CD14-positive monocyte (primary cell): ENCODE measurements around the gene SLC2A9. TPM values are rescaled to one million over a fixed set of nuclear protein-coding genes. Genes with fewer than 3 reads are reported as not detected.
"Not testable (repeated sequence)": the region's sequence is repeated elsewhere in the genome, so short reads cannot be mapped to it uniquely, and the experiment has no call there.

Experiments used
- DNase-seq, 3 donors: peaks; one replicate each; pipeline ENCODE4 v3.0.0-alpha.2; 2011 to 2022
- H2AFZ ChIP-seq: 2 replicates; pipeline ENCODE4 v1.6.0; 2012; ENCODE audit warnings: mild to moderate bottlenecking, low read depth, low read length, inconsistent platforms; ENCODE audit not compliant: insufficient read depth, poor library complexity, severe bottlenecking
- H3K27ac ChIP-seq, 2 donors: 1 replicate in 1 of 2; 2 replicates in 1 of 2; pipeline ENCODE4 v1.5.1; 2012 to 2013; ENCODE audit warnings: low read length in 2 of 2, control low read depth in 1 of 2, inconsistent platforms in 1 of 2, low read depth in 1 of 2, mild to moderate bottlenecking in 1 of 2
- H3K27me3 ChIP-seq, 2 donors: one replicate each; pipeline versions ENCODE4 v1.6.0 to v1.6.1; 2011 to 2013; ENCODE audit warnings: low read length in 2 of 2; ENCODE audit not compliant: control insufficient read depth in 2 of 2, insufficient read depth in 2 of 2
- H3K36me3 ChIP-seq, 2 donors: replicated peaks in 1 of 2; 1 replicate in 1 of 2; 2 replicates in 1 of 2; pipeline versions ENCODE4 v1.5.1 to v1.6.1; 2012 to 2013; ENCODE audit warnings: low read length in 2 of 2, control low read depth in 1 of 2, inconsistent platforms in 1 of 2, mild to moderate bottlenecking in 1 of 2; ENCODE audit not compliant: insufficient read depth in 2 of 2, control insufficient read depth in 1 of 2
- H3K4me1 ChIP-seq, 2 donors: 1 replicate in 1 of 2; 2 replicates in 1 of 2; pipeline versions ENCODE4 v1.5.1 to v1.6.1; 2012 to 2013; ENCODE audit warnings: low read length in 2 of 2, control low read depth in 1 of 2, inconsistent platforms in 1 of 2, mild to moderate bottlenecking in 1 of 2, moderate library complexity in 1 of 2; ENCODE audit not compliant: insufficient read depth in 2 of 2, control insufficient read depth in 1 of 2
- H3K4me2 ChIP-seq: replicated peaks from 2 replicates; pipeline ENCODE3; 2012; ENCODE audit warnings: low read length, moderate library complexity, mild to moderate bottlenecking; ENCODE audit not compliant: poor library complexity, severe bottlenecking; ENCODE audit errors: extremely low read depth
- H3K4me3 ChIP-seq, 3 experiments: fragments of 200-600 bp in 1 of 3; sonication (generic) in 1 of 3; replicated peaks in 1 of 3; 1 replicate in 2 of 3; 2 replicates in 1 of 3; pipeline ENCODE4 v1.5.1; 2011 to 2013; ENCODE audit warnings: low read length in 3 of 3, mild to moderate bottlenecking in 3 of 3, control low read depth in 2 of 3, low read depth in 2 of 3, inconsistent platforms in 1 of 3, moderate library complexity in 1 of 3
- H3K79me2 ChIP-seq: 2 replicates; pipeline ENCODE4 v1.6.0; 2012; ENCODE audit warnings: mild to moderate bottlenecking, control low read depth, inconsistent platforms, low read length, moderate library complexity; ENCODE audit not compliant: insufficient read depth
- H3K9ac ChIP-seq: 2 replicates; pipeline ENCODE4 v1.6.0; 2017; ENCODE audit warnings: low read length, mild to moderate bottlenecking; ENCODE audit not compliant: insufficient read depth, poor library complexity, severe bottlenecking
- H3K9me3 ChIP-seq, 2 donors: replicated peaks in 1 of 2; 1 replicate in 1 of 2; 2 replicates in 1 of 2; pipeline versions ENCODE4 v1.5.1 to v1.6.1; 2012 to 2013; ENCODE audit warnings: low read length in 2 of 2, control low read depth in 1 of 2; ENCODE audit not compliant: control insufficient read depth in 1 of 2, insufficient read depth in 1 of 2
- H4K20me1 ChIP-seq: 2 replicates; pipeline ENCODE4 v1.6.0; 2012; ENCODE audit warnings: mild to moderate bottlenecking, low read length, control low read depth, moderate library complexity; ENCODE audit not compliant: insufficient read depth
- H3K27ac Mint-ChIP-seq, 7 donors: one replicate each; pipeline ENCODE4 v1.8.0; 2020; ENCODE audit warnings: mild to moderate bottlenecking in 7 of 7, mixed read lengths in 7 of 7, moderate library complexity in 6 of 7, inconsistent platforms in 2 of 7
- H3K27me3 Mint-ChIP-seq, 3 donors: one replicate each; pipeline ENCODE4 v1.8.0; 2021 to 2022; ENCODE audit warnings: low read depth in 3 of 3, mild to moderate bottlenecking in 3 of 3, mixed read lengths in 3 of 3, moderate library complexity in 3 of 3, inconsistent platforms in 1 of 3
- H3K36me3 Mint-ChIP-seq, 2 donors: one replicate each; pipeline ENCODE4 v1.8.0; 2020; ENCODE audit warnings: mixed read lengths in 2 of 2, inconsistent platforms in 1 of 2, mild to moderate bottlenecking in 1 of 2
- H3K4me1 Mint-ChIP-seq: one replicate; pipeline ENCODE4 v1.8.0; 2020; ENCODE audit warnings: mild to moderate bottlenecking, mixed read lengths
- H3K4me3 Mint-ChIP-seq, 2 donors: one replicate each; pipeline ENCODE4 v1.8.0; 2020; ENCODE audit warnings: mild to moderate bottlenecking in 2 of 2, mixed read lengths in 2 of 2, moderate library complexity in 1 of 2
- H3K9me3 Mint-ChIP-seq, 7 donors: one replicate each; pipeline ENCODE4 v1.8.0; 2020 to 2022; ENCODE audit warnings: mixed read lengths in 7 of 7, mild to moderate bottlenecking in 6 of 7, moderate library complexity in 6 of 7, inconsistent platforms in 2 of 7
- WGBS: methylation state at CpG from one replicate; pipeline ENCODE4 v1.1.5; 2013; ENCODE audit warnings: missing lambda C conversion rate; ENCODE audit not compliant: insufficient coverage; 5-methylcytosine and 5-hydroxymethylcytosine counted together
- intact Hi-C, 2 donors: fragments of 100-400 bp; cut with micrococcal nuclease; formaldehyde crosslinking; loops; one replicate each; pipeline versions ENCODE4 v1.15.0 to v1.15.1; 2023
- polyA plus RNA-seq, 3 donors: library from polyadenylated mRNA; depleted of rRNA in 1 of 3; unstranded in 2 of 3; stranded (reverse) in 1 of 3; fragments of 300-500 nt in 2 of 3; fragments of >200 nt in 1 of 3; fragmentation: Illumina TruSeq in 2 of 3; gene quantifications; 1 replicate in 2 of 3; 2 replicates in 1 of 3; pipeline ENCODE4 v1.2.3, GENCODE V29; 2012 to 2021
- TF ChIP-seq, protein P1 (sequence below): fragments of 200-600 bp; IDR thresholded peaks from one replicate; pipeline ENCODE4 v1.8.0; 2022; ENCODE audit warnings: antibody characterized with exemption, mild to moderate bottlenecking

SLC2A9 gene
- polyA plus RNA-seq, 3 donors = 27.3 to 38.6 (median 34.7) TPM

DNA sequence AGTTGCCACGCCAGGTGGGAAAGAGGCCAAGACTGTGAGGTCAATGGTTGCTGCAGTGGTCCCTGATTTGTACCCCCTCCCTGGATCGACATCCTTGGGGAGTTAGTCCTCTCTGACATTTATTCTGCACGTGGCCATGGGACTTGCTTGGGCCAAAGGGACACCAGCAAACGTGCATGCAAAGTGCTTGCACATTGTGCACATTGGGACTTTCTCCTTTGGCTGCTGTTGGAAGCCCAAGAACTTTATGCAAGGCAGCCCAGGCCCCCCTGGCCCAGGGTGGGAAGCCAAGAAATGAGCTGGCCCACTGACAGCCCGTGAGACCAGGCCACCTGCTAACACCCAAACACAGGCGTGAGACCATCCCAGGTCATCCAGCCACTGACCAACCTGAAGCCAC lies 38.1 kb downstream of the SLC2A9 start:
- no peaks in the 10 kb centered on the region for H4K20me1 ChIP-seq
- no peak overlapping the region for H3K4me3 ChIP-seq
- TF ChIP-seq, protein P1, sequence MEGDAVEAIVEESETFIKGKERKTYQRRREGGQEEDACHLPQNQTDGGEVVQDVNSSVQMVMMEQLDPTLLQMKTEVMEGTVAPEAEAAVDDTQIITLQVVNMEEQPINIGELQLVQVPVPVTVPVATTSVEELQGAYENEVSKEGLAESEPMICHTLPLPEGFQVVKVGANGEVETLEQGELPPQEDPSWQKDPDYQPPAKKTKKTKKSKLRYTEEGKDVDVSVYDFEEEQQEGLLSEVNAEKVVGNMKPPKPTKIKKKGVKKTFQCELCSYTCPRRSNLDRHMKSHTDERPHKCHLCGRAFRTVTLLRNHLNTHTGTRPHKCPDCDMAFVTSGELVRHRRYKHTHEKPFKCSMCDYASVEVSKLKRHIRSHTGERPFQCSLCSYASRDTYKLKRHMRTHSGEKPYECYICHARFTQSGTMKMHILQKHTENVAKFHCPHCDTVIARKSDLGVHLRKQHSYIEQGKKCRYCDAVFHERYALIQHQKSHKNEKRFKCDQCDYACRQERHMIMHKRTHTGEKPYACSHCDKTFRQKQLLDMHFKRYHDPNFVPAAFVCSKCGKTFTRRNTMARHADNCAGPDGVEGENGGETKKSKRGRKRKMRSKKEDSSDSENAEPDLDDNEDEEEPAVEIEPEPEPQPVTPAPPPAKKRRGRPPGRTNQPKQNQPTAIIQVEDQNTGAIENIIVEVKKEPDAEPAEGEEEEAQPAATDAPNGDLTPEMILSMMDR = no peak
- intact Hi-C loops = no loop called here
- no peak for DNase-seq
- Mint-ChIP-seq H3K9me3 (peaks cover 0 to 4% (median 0%) of the 10 kb centered on the region in 7 donors), H3K4me1 (no peaks in the 10 kb centered on the region), H3K4me3 (no peak overlapping the region), H3K27me3 (no peaks in the 10 kb centered on the region), H3K27ac (peak overlapping the region in 2 of 7 donors; percentile 44 to 51), H3K36me3 (peaks cover 75 to 83% of the 10 kb centered on the region in 2 donors)
- no peak overlapping the region for H3K9ac ChIP-seq
- H3K4me2 ChIP-seq = no peak overlapping the region
- H3K4me1 ChIP-seq = peaks cover 0 to 5% of the 10 kb centered on the region in 2 donors
- H3K27me3 ChIP-seq = no peaks in the 10 kb centered on the region
- no peaks in the 10 kb centered on the region for H3K9me3 ChIP-seq
- no peaks in the 10 kb centered on the region for H3K79me2 ChIP-seq
- peaks cover 84 to 86% of the 10 kb centered on the region in 2 donors for H3K36me3 ChIP-seq
- 99% methylated on average over 4 of the region's 6 CpGs for WGBS
- no peak overlapping the region for H3K27ac ChIP-seq
- no peak overlapping the region for H2AFZ ChIP-seq

DNA sequence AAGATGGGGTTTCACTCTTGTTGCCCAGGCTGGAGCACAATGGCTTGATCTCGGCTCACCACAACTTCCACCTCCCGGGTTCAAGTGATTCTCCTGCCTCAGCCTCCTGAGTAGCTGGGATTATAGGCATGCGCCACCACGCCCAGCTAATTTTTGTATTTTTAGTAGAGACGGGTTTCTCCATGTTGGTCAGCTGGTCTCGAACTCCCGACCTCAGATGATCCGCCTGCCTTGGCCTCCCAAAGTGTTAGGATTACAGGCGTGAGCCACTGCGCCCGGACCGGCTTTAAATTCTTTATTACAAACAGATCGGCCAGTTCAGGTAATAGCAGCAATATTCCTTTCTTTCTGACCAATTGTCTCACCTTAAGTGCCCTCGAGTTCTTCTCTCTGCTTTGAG lies 39.4 kb downstream of the SLC2A9 start:
- H3K9ac ChIP-seq, DNase-seq, intact Hi-C loops, H3K79me2 ChIP-seq, H3K9me3 Mint-ChIP-seq, H4K20me1 ChIP-seq, H3K4me3 ChIP-seq, H3K9me3 ChIP-seq, H3K27ac Mint-ChIP-seq, H3K4me1 ChIP-seq, H3K27me3 ChIP-seq, H2AFZ ChIP-seq, H3K4me3 Mint-ChIP-seq, H3K27ac ChIP-seq, H3K27me3 Mint-ChIP-seq, H3K4me2 ChIP-seq, H3K4me1 Mint-ChIP-seq: not testable (repeated sequence)
- peaks cover 87 to 93% of the 10 kb centered on the region in 2 donors for H3K36me3 Mint-ChIP-seq
- WGBS = 100% methylated on average over 6 of the region's 14 CpGs
- H3K36me3 ChIP-seq = peaks cover 91 to 99% of the 10 kb centered on the region in 2 donors
